Measurements from ENCODE around the gene CPEB3.
"Not testable (repeated sequence)": the region's sequence is repeated elsewhere in the genome, so short reads cannot be mapped to it uniquely, and the experiment has no call there.

The CPEB3 gene

GRCh38 chr10:92150823-92151222, 140.1 kb downstream of the CPEB3 start:
- in situ Hi-C loops (cut with MboI; ENCODE audit: low sequenced_read_pairs) = no loop called here

- in situ Hi-C loops (cut with MboI; ENCODE audit: low sequenced_read_pairs) = no loop called here
Measured at GRCh38 chr10:92149261-92149660, 141.6 kb downstream of the CPEB3 start.

- in situ Hi-C loops (cut with MboI; ENCODE audit: low sequenced_read_pairs) = no loop called here
Measured at GRCh38 chr10:92146781-92147180, 144.1 kb downstream of the CPEB3 start.

- in situ Hi-C loops (cut with MboI; ENCODE audit: low sequenced_read_pairs) = no loop called here
Measured at GRCh38 chr10:92146107-92146506, 144.8 kb downstream of the CPEB3 start.

GRCh38 chr10:92142949-92143348, 147.9 kb downstream of the CPEB3 start:
- in situ Hi-C loops (cut with MboI; ENCODE audit: low sequenced_read_pairs) = no loop called here

- in situ Hi-C loops (cut with MboI; ENCODE audit: low sequenced_read_pairs) = no loop called here
Measured at GRCh38 chr10:92142512-92142911, 148.4 kb downstream of the CPEB3 start.

- in situ Hi-C loops (cut with MboI; ENCODE audit: low sequenced_read_pairs) = not testable (repeated sequence)
Measured at GRCh38 chr10:92141147-92141546, 149.7 kb downstream of the CPEB3 start.

- in situ Hi-C loops (cut with MboI; ENCODE audit: low sequenced_read_pairs) = not testable (repeated sequence)
Measured at GRCh38 chr10:92134049-92134448, 156.8 kb downstream of the CPEB3 start.

GRCh38 chr10:92131275-92131820, 159.5 kb downstream of the CPEB3 start:
- in situ Hi-C loops (cut with MboI; ENCODE audit: low sequenced_read_pairs) = no loop called here

GRCh38 chr10:92130622-92131274, 160.1 kb downstream of the CPEB3 start:
- in situ Hi-C loops (cut with MboI; ENCODE audit: low sequenced_read_pairs) = no loop called here

GRCh38 chr10:92126100-92126650, 164.7 kb downstream of the CPEB3 start:
- in situ Hi-C loops (cut with MboI; ENCODE audit: low sequenced_read_pairs) = no loop called here

- in situ Hi-C loops (cut with MboI; ENCODE audit: low sequenced_read_pairs) = no loop called here
Measured at GRCh38 chr10:92125144-92125543, 165.7 kb downstream of the CPEB3 start.

GRCh38 chr10:92124616-92125143, 166.2 kb downstream of the CPEB3 start:
- in situ Hi-C loops (cut with MboI; ENCODE audit: low sequenced_read_pairs) = no loop called here

GRCh38 chr10:92124020-92124419, 166.9 kb downstream of the CPEB3 start:
- in situ Hi-C loops (cut with MboI; ENCODE audit: low sequenced_read_pairs) = no loop called here

- in situ Hi-C loops (cut with MboI; ENCODE audit: low sequenced_read_pairs) = no loop called here
Measured at GRCh38 chr10:92122941-92123450, 167.9 kb downstream of the CPEB3 start.

GRCh38 chr10:92121686-92122492, 169.0 kb downstream of the CPEB3 start:
- in situ Hi-C loops (cut with MboI; ENCODE audit: low sequenced_read_pairs) = no loop called here

GRCh38 chr10:92119340-92119739, 171.5 kb downstream of the CPEB3 start:
- in situ Hi-C loops (cut with MboI; ENCODE audit: low sequenced_read_pairs) = no loop called here

- in situ Hi-C loops (cut with MboI; ENCODE audit: low sequenced_read_pairs) = not testable (repeated sequence)
Measured at GRCh38 chr10:92114917-92115316, 176.0 kb downstream of the CPEB3 start.

GRCh38 chr10:92113911-92114600, 176.8 kb downstream of the CPEB3 start:
- in situ Hi-C loops (cut with MboI; ENCODE audit: low sequenced_read_pairs) = no loop called here

GRCh38 chr10:92112462-92112861, 178.4 kb downstream of the CPEB3 start:
- in situ Hi-C loops (cut with MboI; ENCODE audit: low sequenced_read_pairs) = no loop called here
